HepG2 (cell line): ENCODE measurements around the gene CHN2. TPM values are rescaled to one million over a fixed set of nuclear protein-coding genes. Genes with fewer than 3 reads are reported as not detected.

Experiments used
- AHDC1 ChIP-seq: sonication (generic); formaldehyde crosslinking; IDR thresholded peaks from 2 replicates; pipeline ENCODE4 v1.5.1; 2020; ENCODE audit warnings: mild to moderate bottlenecking, missing genetic modification reagents, borderline replicate concordance
- GMEB1 ChIP-seq: sonication (generic); formaldehyde crosslinking; IDR thresholded peaks from 2 replicates; pipeline ENCODE4 v1.5.1; 2020; ENCODE audit warnings: missing genetic modification reagents, mild to moderate bottlenecking, borderline replicate concordance
- HMGXB3 ChIP-seq: sonication (generic); formaldehyde crosslinking; IDR thresholded peaks from 2 replicates; pipeline ENCODE4 v1.4.0; 2020; ENCODE audit warnings: missing genetic modification reagents, borderline replicate concordance
- HNRNPH1 ChIP-seq: fragments of 200-400 bp; formaldehyde crosslinking; optimal IDR thresholded peaks from 2 replicates; pipeline ENCODE3; 2017; ENCODE audit warnings: mild to moderate bottlenecking, low read depth, low read length
- NR3C1 ChIP-seq: sonication (generic); formaldehyde crosslinking; IDR thresholded peaks from 2 replicates; pipeline ENCODE4 v1.4.0; 2020; ENCODE audit warnings: missing genetic modification reagents
- PITX1 ChIP-seq: sonication (generic); formaldehyde crosslinking; IDR thresholded peaks from 2 replicates; pipeline ENCODE4 v1.5.1; 2020; ENCODE audit warnings: mild to moderate bottlenecking, missing genetic modification reagents
- REPIN1 ChIP-seq: sonication (generic); formaldehyde crosslinking; IDR thresholded peaks from 2 replicates; pipeline ENCODE4 v1.8.0; 2022; ENCODE audit warnings: missing genetic modification reagents, low read depth, mild to moderate bottlenecking, borderline replicate concordance
- SOX6 ChIP-seq, 2 experiments: fragments of 450-650 bp in 1 of 2; sonication (generic) in 1 of 2; formaldehyde crosslinking in 1 of 2; IDR thresholded peaks; 2 replicates each; pipeline versions ENCODE4 v1.4.0 to v1.6.1; 2017 to 2020; ENCODE audit warnings: antibody characterized with exemption in 1 of 2, mild to moderate bottlenecking in 1 of 2, missing genetic modification reagents in 1 of 2
- TBP ChIP-seq: sonication (generic); formaldehyde crosslinking; IDR thresholded peaks from 2 replicates; pipeline ENCODE4 v1.5.0; 2020; ENCODE audit warnings: missing genetic modification reagents
- polyA plus RNA-seq, 8 experiments: library from polyadenylated mRNA; depleted of rRNA in 3 of 8; stranded (reverse) in 7 of 8; unstranded in 1 of 8; fragments of >200 nt; fragmentation: Illumina TruSeq in 4 of 8; extraction: Trizol in 4 of 8; gene quantifications; 2 replicates each; pipeline versions ENCODE4 v1.2.1 to v1.2.3, GENCODE V29; 2011 to 2016; ENCODE audit warnings: low read depth in 4 of 8, missing spikeins in 1 of 8, mixed read lengths in 1 of 8; ENCODE audit not compliant: insufficient read depth in 1 of 8
- total RNA-seq, 5 experiments: library from RNA; depleted of rRNA; stranded (reverse); fragments of >200 nt; fragmentation: Illumina TruSeq; extraction: Trizol; gene quantifications; 2 replicates each; pipeline ENCODE4 v1.2.3, GENCODE V29; 2016; ENCODE audit warnings: low read depth in 1 of 5

The CHN2 gene
- total and polyA plus RNA-seq, 2 of the 13 experiments (the other 11 are each of a cell fraction or from before 2014, with no cell fraction given), result 23.5 to 30.5 TPM

- TF ChIP-seq AHDC1 (CRISPR knock-in tag) (peak; percentile 31; the same call in 1 of the 2 replicates), HNRNPH1 (no peak), SOX6 (IDR thresholded peaks at IDR 0.05) (no peak), SOX6 (CRISPR knock-in tag; IDR thresholded peaks at IDR 0.05) (0 out of 2 replicates have a peak, but pooled peaks have one; percentile 27), GMEB1 (CRISPR knock-in tag) (peak; percentile 4; the same call in 1 of the 2 replicates), PITX1 (CRISPR knock-in tag) (no peak), TBP (CRISPR knock-in tag) (no peak), REPIN1 (CRISPR knock-in tag) (no peak), NR3C1 (CRISPR knock-in tag) (no peak), HMGXB3 (CRISPR knock-in tag) (no peak)
These were observed 47.5 kb upstream of the CHN2 start (continued) for GRCh38 chr7:29146888-29147609.
